SH-SY5Y (cell line): ENCODE data around the gene GLI2.

ENCODE experiments used
- GATA2 ChIP-seq: IDR thresholded peaks from 2 replicates; pipeline ENCODE4 v1.6.1; 2011; ENCODE audit warnings: mild to moderate bottlenecking, low read depth, low read length
- GATA3 ChIP-seq: IDR thresholded peaks from 2 replicates; pipeline ENCODE4 v1.6.1; 2011; ENCODE audit warnings: low read depth, mild to moderate bottlenecking, low read length, moderate library complexity

- no peak for TF ChIP-seq GATA2
- TF ChIP-seq GATA3: no peak
Measured at GRCh38 chr2:120701096-120701495, 34.6 kb upstream of the GLI2 start.
